CD1c-positive myeloid dendritic cell (primary cell): ENCODE results near the gene ENAH.
"Not testable (repeated sequence)": the region's sequence is repeated elsewhere in the genome, so short reads cannot be mapped to it uniquely, and the experiment has no call there.

Source experiments
- DNase-seq: peaks from one replicate; pipeline ENCODE4 v3.0.0-alpha.2; 2016; ENCODE audit errors: extremely low spot score

Gene ENAH

DNA sequence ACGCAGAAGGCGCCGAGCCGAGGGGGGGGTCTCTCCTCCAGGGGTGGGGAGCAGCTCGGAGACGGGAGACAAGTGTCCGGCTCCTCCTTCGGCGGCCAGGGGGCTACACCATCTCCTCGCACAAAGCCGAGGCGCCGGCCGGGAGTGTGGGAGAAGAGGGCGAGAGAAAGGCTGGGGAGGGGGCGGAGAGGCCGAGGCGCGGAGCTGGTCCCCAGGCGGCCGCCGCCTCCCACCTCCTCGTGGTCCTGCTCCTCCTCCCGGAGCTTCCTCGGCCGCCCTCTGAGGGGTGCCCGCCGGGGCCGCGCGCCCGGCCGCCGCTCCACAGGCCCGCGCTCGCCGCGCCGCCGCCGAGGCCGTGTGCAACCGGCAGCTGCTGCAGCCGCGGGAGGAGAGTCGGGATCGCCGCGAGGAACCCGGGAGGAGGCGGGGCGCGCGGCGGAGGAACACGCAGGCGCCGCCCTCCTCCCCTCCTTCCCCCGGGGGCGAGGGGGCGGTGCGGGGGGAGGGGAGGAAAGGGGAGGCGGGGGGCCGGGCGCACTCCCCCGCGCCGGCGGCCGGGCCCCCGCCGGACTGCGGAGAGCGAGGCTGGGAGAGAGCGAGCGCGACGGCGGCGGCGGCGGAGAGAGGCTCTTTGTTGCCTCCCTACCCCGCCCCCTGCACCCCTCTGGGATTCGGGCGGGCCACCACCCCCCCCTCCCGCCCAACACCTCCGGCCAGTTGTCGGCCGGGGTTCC lies at the start of gene ENAH:
ENAH (minus strand) TSS at position 395 of the 734 bp plus-strand sequence. CDS start 433 bp downstream, outside the sequence.
- DNase-seq, result peak; percentile 61

GRCh38 chr1:225700889-225701465 lies 48.1 kb upstream of the ENAH start:
- DNase-seq, result no peak

DNA sequence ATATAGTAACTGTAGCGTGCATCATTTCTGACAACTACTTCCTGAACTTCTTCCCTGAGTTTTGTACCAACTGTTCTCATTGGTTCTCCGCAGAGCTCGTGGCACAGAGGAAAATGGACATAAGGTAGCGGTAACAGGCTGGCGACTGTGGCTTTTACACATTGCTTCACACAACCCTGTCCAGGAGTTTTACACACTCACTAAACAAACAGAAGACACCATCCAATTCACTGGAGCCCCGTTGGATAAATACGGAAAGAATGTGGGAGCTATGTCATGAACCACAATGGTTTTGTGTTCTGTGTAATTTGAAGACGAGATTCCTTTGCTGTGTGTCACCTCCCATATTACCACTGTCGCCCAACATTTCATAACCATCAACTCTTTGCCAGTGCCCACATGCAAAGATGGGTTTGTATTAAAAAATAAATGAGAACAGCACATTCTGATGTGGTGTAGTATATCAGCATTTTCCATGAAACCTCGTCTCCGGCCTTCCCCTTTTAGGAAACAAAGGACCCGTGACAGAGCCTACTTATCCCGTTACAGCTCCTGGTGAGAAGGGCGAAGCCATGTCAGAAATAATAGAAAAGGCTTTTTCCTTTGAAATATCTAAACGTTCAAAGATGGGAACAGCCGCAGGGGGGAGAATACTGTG lies 47.4 kb upstream of the ENAH start:
- DNase-seq, result no peak

DNA sequence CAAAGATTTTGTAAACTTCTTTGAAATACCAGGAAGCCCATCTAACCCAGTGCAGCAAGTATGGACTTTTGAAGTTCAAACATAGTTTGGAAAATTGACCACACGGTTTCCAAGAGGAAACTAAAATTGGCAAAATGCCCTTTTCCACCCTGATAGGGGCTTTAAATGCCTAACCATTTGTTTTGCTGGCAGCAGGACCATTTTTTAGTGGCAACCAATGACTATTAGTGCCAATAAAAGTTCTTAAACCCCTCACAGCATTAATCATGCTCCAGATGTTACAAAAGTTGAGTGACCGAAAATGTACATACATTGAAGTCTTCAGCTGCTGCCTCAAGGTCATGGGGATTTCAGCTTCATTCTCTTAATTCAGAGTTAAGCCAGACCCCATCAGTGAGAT lies 46.4 kb upstream of the ENAH start:
- no peak for DNase-seq

GRCh38 chr1:225698194-225698593 lies 45.3 kb upstream of the ENAH start:
- not testable (repeated sequence) for DNase-seq

- DNase-seq, result no peak
These were observed 44.5 kb upstream of the ENAH start for GRCh38 chr1:225697428-225697827.

- no peak for DNase-seq
These were observed 42.8 kb upstream of the ENAH start for GRCh38 chr1:225695578-225696337.

GRCh38 chr1:225694151-225694603 lies 41.3 kb upstream of the ENAH start:
- no peak for DNase-seq

DNA sequence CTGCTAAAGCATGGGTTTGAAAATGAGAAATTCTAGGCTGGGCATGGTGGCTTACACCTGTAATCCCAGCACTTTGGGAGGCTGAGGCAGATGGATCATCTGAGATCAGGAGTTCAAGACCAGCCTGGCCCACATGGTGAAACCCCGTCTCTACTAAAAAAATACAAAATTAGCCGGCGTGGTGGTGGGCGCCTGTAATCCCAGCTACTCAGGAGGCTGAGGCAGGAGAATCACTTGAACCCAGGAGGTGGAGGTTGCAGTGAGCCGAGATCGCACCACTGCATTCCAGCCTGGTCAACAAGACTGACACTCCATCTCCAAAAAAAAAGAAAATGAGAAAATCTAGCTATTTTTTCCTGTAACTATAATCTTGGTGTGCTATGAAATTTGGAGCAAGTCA lies 40.8 kb upstream of the ENAH start:
- not testable (repeated sequence) for DNase-seq

DNA sequence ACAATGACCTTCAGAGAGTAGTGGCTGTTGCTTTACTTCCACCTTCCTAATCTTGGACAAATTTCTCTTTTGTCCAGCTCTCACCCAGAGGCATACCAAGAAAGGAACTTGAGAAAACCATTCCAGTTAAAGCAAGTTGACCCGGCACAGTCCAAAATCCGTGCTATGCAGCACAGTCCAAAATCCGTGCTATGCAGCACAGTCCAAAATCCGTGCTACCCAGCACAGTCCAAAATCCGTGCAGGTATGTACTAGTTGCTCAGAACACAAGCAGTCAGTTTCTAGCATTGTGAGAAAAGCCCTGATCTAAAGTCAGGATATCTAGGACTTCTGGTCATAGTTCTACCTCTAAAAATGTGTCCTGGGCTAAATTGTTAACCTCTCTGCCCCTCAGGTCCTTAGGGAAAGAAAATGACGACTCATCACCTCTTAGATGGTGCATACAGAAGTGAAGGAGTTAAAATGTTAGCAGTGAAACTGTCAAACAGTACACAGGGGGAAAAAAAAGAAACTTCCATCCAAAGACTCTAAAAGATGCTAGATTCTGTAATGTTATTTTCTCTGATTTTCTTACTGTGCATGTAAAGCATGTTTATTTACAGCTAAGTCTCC lies 40.3 kb upstream of the ENAH start:
- DNase-seq, result no peak

- DNase-seq, result no peak
These were observed 39.6 kb upstream of the ENAH start for GRCh38 chr1:225692517-225692879.

GRCh38 chr1:225691861-225692516 lies 39.1 kb upstream of the ENAH start:
- no peak for DNase-seq

DNA sequence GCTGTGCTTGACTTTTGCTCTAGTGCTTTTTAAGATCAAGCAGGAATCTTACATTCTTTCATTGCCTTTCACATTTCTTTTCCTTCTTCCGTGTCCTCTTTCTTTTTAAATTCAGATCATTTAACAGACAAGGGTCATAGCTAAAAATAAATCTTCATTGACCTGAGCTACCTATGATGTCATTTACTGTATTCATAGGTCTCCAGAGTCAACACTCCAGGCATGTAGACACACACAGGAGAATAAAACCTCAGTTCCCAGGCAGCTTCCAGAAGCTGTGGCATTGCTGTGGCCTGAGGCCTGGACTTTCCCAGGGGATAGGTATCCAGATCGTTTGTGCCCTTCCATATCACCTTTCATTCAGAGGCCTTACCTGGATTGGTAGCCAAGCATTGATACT lies 38.5 kb upstream of the ENAH start:
- no peak for DNase-seq

- peak; percentile 50 for DNase-seq
These were observed 37.0 kb upstream of the ENAH start for GRCh38 chr1:225689882-225690459.

DNA sequence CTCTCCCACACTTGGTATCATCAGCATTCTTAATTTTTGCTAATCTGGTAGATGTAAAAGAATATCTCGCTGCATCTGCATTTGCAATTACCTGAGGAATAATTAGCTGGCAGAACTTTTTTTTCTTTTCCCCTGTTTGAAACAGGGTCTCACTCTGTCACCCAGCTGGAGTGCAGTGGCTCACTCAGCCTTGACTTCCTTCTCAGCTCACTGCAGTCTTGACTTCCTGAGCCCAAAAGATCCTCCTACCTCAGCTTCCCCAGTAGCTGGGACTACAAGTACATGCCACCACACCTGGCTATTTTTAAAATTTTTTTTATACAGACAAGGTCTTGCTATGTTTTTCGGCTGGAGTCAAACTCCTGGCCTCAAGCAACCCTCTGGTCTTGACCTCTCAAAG lies 35.4 kb upstream of the ENAH start:
- DNase-seq, result peak; percentile 12

DNA sequence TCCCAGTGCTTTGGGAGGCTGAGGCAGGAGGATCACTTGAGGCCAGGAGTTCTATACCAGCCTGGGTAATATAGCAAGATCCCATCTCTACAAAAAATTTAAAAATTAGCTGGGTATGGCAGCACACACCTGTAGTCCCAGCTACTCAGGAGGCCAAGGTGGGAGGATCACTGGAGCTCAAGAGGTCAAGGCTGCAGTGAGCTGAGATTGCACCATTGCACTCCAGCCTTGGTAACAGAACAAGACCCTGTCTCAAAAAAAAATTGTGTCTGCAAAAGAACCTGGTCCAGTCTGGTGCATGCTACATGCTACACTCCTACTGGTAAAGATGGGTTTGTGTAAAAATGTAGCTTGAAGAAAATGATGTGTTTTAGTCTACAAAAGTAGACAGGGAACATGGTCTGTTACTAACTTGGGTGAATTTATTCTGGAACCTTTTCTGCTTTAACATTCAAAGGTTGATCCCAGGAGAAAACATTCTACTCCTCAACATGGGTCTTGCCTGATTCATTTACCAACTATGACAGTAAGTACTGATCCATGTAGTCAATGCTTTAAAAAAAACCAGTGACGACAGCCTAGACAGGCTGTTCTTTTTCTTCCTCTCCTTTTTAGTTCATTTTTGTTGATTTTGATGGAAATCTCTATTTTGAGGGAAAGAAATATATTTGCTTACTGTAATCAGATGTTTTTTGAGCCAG lies 32.7 kb upstream of the ENAH start:
- no peak for DNase-seq

- no peak for DNase-seq
These were observed 31.8 kb upstream of the ENAH start for GRCh38 chr1:225684741-225685140.

- no peak for DNase-seq
These were observed 28.3 kb upstream of the ENAH start for GRCh38 chr1:225681231-225681630.

DNA sequence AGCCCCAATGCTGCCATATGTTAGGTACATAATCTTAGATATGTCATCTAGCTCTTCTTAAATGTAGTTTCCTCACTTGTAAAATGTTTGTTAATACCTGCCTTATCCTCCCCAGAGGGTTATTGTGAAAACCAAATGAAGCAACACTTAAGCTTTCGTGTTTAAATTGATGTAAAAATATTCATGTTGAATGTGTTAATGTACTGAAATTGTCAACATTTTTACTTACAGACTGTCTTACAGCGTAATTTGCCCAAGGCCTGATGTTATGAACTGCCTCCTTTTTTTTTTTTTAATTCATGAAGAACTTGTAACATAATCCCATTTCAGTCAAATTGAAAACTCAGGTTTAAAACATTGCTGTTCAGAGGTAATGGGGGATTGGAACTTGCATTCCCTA lies 25.6 kb upstream of the ENAH start:
- no peak for DNase-seq

GRCh38 chr1:225677350-225678124 lies 24.6 kb upstream of the ENAH start:
- DNase-seq, result no peak
